Neural cell (in vitro differentiated cells): ENCODE measurements around the gene ACTG1. TPM values are rescaled to one million over a fixed set of nuclear protein-coding genes. Genes with fewer than 3 reads are reported as not detected.

Experiments
- H2AFZ ChIP-seq: fragments of 200-600, 300-800 bp; sonication (generic), shearing (Covaris generic); 2 replicates; pipeline ENCODE4 v1.6.0; 2014; ENCODE audit warnings: low read depth, mild to moderate bottlenecking, antibody characterized with exemption, low read length, moderate library complexity
- H3F3A ChIP-seq: fragments of 200-600 bp; shearing (Covaris generic); 2 replicates; pipeline ENCODE4 v1.6.1; 2016; ENCODE audit warnings: mild to moderate bottlenecking, moderate library complexity, mixed read lengths, antibody characterized with exemption, low read length; ENCODE audit not compliant: insufficient read depth, poor library complexity, severe bottlenecking
- H3K27ac ChIP-seq: fragments of 200-600, 300-800 bp; sonication (generic), shearing (Covaris generic); 2 replicates; pipeline ENCODE4 v1.5.1; 2014; ENCODE audit warnings: mild to moderate bottlenecking, low read length, moderate library complexity
- H3K27me3 ChIP-seq: fragments of 300-800, 200-600 bp; sonication (generic), shearing (Covaris generic); 2 replicates; pipeline ENCODE4 v1.6.0; 2014; ENCODE audit warnings: mild to moderate bottlenecking, low read depth, low read length, moderate library complexity; ENCODE audit not compliant: insufficient read depth
- H3K36me3 ChIP-seq: fragments of 300-800, 200-600 bp; sonication (generic), shearing (Covaris generic); 2 replicates; pipeline ENCODE4 v1.5.1; 2014; ENCODE audit warnings: mild to moderate bottlenecking, antibody characterized with exemption, low read length, moderate library complexity; ENCODE audit not compliant: insufficient read depth
- H3K4me2 ChIP-seq: fragments of 300-800, 200-600 bp; sonication (generic), shearing (Covaris generic); 2 replicates; pipeline ENCODE4 v1.6.0; 2014; ENCODE audit warnings: mild to moderate bottlenecking, low read length
- H3K4me3 ChIP-seq: fragments of 300-800, 200-600 bp; sonication (generic), shearing (Covaris generic); 2 replicates; pipeline ENCODE4 v1.5.1; 2014; ENCODE audit warnings: mild to moderate bottlenecking, low read length, moderate library complexity
- H3K79me2 ChIP-seq: fragments of 200-600 bp; shearing (Covaris generic); replicated peaks from 2 replicates; pipeline ENCODE4 v1.6.0; 2014; ENCODE audit warnings: mild to moderate bottlenecking, low read length, moderate library complexity; ENCODE audit not compliant: insufficient read depth
- H3K9ac ChIP-seq: fragments of 300-800, 200-600 bp; sonication (generic), shearing (Covaris generic); 2 replicates; pipeline ENCODE4 v1.6.1; 2016; ENCODE audit warnings: mild to moderate bottlenecking, low read length, mixed read lengths
- H3K9me2 ChIP-seq: fragments of 200-600 bp; shearing (Covaris generic); 2 replicates; pipeline ENCODE4 v1.6.1; 2016; ENCODE audit warnings: mild to moderate bottlenecking, low read length, mixed read lengths; ENCODE audit not compliant: insufficient read depth
- H3K9me3 ChIP-seq: fragments of 200-600, 300-800 bp; sonication (generic), shearing (Covaris generic); 2 replicates; pipeline ENCODE4 v1.6.1; 2016; ENCODE audit warnings: mild to moderate bottlenecking, mixed run types, low read length, moderate library complexity, mixed read lengths
- H4K20me1 ChIP-seq: fragments of 200-600 bp; shearing (Covaris generic); 2 replicates; pipeline ENCODE4 v1.6.1; 2016; ENCODE audit warnings: mild to moderate bottlenecking, mixed run types; ENCODE audit not compliant: insufficient read depth
- EP300 ChIP-seq: fragments of 450-650 bp; conservative IDR thresholded peaks from 2 replicates; pipeline ENCODE4 v1.6.1; 2014; ENCODE audit warnings: antibody characterized with exemption, mild to moderate bottlenecking, moderate library complexity; ENCODE audit not compliant: poor library complexity, severe bottlenecking
- EZH2 ChIP-seq: fragments of 200-600, 300-800 bp; shearing (Covaris generic), sonication (generic); IDR thresholded peaks from 2 replicates; pipeline ENCODE4 v1.6.1; 2014; ENCODE audit warnings: antibody characterized with exemption, low read length, borderline replicate concordance, mild to moderate bottlenecking; ENCODE audit not compliant: insufficient read depth, poor library complexity, severe bottlenecking
- MXI1 ChIP-seq: fragments of 450-650 bp; conservative IDR thresholded peaks from 2 replicates; pipeline ENCODE4 v1.6.1; 2014; ENCODE audit warnings: antibody characterized with exemption, mild to moderate bottlenecking; ENCODE audit not compliant: poor library complexity, severe bottlenecking
- POLR2AphosphoS5 ChIP-seq: IDR thresholded peaks from 2 replicates; pipeline ENCODE4 v1.6.1; 2012
- RAD21 ChIP-seq: fragments of 450-650 bp; conservative IDR thresholded peaks from 2 replicates; pipeline ENCODE4 v1.6.1; 2014; ENCODE audit warnings: antibody characterized with exemption, mild to moderate bottlenecking, moderate library complexity
- SMC3 ChIP-seq: fragments of 450-650 bp; conservative IDR thresholded peaks from 2 replicates; pipeline ENCODE4 v1.6.1; 2014; ENCODE audit warnings: antibody characterized with exemption, mild to moderate bottlenecking, moderate library complexity; ENCODE audit not compliant: poor library complexity
- TAF1 ChIP-seq: IDR thresholded peaks from 2 replicates; pipeline ENCODE4 v1.6.1; 2012; ENCODE audit warnings: low read depth
- polyA plus RNA-seq: library from polyadenylated mRNA; depleted of rRNA; stranded (reverse); fragments of >200 nt; gene quantifications from 2 replicates; pipeline ENCODE4 v1.2.3, GENCODE V29; 2014
- TF ChIP-seq, protein P1 (sequence below): fragments of 450-650 bp; IDR thresholded peaks from 2 replicates; pipeline ENCODE4 v1.5.1; 2014; ENCODE audit warnings: antibody characterized with exemption, mild to moderate bottlenecking, moderate library complexity; ENCODE audit not compliant: poor library complexity, severe bottlenecking
- TF ChIP-seq, protein P2 (sequence below): IDR thresholded peaks from 2 replicates; pipeline ENCODE4 v1.6.1; 2012; ENCODE audit warnings: borderline replicate concordance

Gene ACTG1
- polyA plus RNA-seq, 1 donor from 2014 or later: 9,187 TPM

DNA sequence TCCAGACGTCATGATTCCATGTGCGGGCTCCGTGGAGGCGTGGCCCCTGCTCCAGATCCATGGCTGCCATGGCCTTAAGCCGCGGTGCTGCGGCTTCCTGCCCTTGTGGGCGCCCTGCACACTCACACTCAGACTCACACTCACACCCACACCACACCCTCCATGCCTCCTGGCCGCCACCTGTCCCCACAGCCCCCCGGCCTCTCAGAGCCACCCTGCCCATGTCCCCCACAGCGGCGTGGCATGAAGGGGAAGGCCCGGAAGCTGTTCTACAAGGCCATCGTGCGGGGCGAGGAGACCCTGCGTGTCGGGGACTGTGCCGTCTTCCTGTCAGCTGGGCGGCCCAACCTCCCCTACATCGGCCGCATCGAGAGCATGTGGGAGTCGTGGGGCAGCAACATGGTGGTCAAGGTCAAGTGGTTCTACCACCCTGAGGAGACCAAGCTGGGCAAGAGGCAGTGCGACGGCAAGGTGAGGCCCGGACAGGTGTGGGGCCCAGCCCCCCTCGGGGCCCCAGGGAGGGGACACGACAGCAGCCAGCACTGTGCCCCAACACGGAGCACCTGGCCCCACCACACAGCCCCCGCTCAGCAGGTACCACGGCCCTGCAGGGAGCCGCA is 50.0 kb downstream of the ACTG1 start:
- TF ChIP-seq EZH2: no peak
- TF ChIP-seq, protein P1, sequence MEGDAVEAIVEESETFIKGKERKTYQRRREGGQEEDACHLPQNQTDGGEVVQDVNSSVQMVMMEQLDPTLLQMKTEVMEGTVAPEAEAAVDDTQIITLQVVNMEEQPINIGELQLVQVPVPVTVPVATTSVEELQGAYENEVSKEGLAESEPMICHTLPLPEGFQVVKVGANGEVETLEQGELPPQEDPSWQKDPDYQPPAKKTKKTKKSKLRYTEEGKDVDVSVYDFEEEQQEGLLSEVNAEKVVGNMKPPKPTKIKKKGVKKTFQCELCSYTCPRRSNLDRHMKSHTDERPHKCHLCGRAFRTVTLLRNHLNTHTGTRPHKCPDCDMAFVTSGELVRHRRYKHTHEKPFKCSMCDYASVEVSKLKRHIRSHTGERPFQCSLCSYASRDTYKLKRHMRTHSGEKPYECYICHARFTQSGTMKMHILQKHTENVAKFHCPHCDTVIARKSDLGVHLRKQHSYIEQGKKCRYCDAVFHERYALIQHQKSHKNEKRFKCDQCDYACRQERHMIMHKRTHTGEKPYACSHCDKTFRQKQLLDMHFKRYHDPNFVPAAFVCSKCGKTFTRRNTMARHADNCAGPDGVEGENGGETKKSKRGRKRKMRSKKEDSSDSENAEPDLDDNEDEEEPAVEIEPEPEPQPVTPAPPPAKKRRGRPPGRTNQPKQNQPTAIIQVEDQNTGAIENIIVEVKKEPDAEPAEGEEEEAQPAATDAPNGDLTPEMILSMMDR: no peak
- TF ChIP-seq TAF1: no peak
- TF ChIP-seq POLR2AphosphoS5: no peak
- no peak for TF ChIP-seq MXI1
- TF ChIP-seq, protein P2, sequence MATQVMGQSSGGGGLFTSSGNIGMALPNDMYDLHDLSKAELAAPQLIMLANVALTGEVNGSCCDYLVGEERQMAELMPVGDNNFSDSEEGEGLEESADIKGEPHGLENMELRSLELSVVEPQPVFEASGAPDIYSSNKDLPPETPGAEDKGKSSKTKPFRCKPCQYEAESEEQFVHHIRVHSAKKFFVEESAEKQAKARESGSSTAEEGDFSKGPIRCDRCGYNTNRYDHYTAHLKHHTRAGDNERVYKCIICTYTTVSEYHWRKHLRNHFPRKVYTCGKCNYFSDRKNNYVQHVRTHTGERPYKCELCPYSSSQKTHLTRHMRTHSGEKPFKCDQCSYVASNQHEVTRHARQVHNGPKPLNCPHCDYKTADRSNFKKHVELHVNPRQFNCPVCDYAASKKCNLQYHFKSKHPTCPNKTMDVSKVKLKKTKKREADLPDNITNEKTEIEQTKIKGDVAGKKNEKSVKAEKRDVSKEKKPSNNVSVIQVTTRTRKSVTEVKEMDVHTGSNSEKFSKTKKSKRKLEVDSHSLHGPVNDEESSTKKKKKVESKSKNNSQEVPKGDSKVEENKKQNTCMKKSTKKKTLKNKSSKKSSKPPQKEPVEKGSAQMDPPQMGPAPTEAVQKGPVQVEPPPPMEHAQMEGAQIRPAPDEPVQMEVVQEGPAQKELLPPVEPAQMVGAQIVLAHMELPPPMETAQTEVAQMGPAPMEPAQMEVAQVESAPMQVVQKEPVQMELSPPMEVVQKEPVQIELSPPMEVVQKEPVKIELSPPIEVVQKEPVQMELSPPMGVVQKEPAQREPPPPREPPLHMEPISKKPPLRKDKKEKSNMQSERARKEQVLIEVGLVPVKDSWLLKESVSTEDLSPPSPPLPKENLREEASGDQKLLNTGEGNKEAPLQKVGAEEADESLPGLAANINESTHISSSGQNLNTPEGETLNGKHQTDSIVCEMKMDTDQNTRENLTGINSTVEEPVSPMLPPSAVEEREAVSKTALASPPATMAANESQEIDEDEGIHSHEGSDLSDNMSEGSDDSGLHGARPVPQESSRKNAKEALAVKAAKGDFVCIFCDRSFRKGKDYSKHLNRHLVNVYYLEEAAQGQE: no peak
- TF ChIP-seq SMC3: no peak
- TF ChIP-seq RAD21: no peak
- TF ChIP-seq EP300: no peak
- no peaks in the 10 kb centered on the region for H3K27me3 ChIP-seq
- H3K79me2 ChIP-seq: no peaks in the 10 kb centered on the region
- H3K9ac ChIP-seq: no peak overlapping the region
- H4K20me1 ChIP-seq: no peaks in the 10 kb centered on the region
- H2AFZ ChIP-seq: no peak overlapping the region
- no peak overlapping the region for H3K27ac ChIP-seq
- H3K4me2 ChIP-seq: no peak overlapping the region
- no peaks in the 10 kb centered on the region for H3F3A ChIP-seq
- H3K36me3 ChIP-seq: no peaks in the 10 kb centered on the region
- no peak overlapping the region for H3K4me3 ChIP-seq
- no peaks in the 10 kb centered on the region for H3K9me3 ChIP-seq
- H3K9me2 ChIP-seq: no peaks in the 10 kb centered on the region

DNA sequence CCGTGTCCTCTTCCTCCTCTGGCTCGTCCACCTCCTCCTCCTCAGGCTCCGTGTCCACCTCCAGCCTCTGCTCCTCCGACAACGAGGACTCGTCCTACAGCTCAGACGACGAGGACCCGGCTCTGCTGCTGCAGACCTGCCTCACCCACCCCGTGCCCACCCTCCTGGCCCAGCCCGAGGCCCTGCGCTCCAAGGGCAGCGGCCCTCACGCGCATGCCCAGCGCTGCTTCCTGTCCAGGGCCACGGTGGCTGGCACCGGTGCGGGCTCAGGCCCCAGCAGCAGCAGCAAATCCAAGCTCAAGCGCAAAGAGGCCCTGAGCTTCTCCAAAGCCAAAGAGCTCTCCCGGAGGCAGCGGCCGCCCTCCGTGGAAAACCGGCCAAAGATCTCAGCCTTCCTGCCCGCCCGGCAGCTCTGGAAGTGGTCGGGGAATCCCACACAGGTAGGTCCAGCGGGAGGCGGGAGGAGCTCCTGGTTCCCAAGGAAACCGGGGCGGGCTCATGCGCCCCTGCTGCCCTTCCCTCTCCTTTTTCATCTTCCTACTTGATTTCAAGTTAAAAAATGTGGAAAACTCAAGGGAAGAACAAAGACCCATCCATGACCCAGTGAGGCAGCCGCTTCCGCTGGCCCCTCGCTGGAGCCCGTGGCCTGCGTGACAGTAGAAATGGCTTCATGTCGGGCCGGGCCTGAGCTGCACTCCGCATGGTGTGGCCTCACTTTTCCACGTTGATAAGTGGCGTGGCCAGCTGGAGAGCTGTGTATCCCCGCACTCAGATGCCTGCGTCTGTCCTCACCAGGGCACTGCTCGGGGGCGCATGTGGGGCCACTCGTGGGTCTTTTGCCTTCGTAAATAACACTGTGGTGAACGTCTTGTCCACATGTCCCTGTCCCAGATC is 50.7 kb downstream of the ACTG1 start:
- no peak overlapping the region for H2AFZ ChIP-seq
- no peaks in the 10 kb centered on the region for H3K9me2 ChIP-seq
- no peaks in the 10 kb centered on the region for H3F3A ChIP-seq
- H3K36me3 ChIP-seq: no peaks in the 10 kb centered on the region
- TF ChIP-seq TAF1 (no peak), EP300 (no peak), MXI1 (no peak), POLR2AphosphoS5 (no peak), RAD21 (no peak), SMC3 (no peak), EZH2 (no peak)
- TF ChIP-seq, protein P1: no peak
- TF ChIP-seq, protein P2: no peak
- no peak overlapping the region for H3K27ac ChIP-seq
- no peak overlapping the region for H3K9ac ChIP-seq
- H3K4me2 ChIP-seq: no peak overlapping the region
- no peaks in the 10 kb centered on the region for H3K9me3 ChIP-seq
- H3K27me3 ChIP-seq: no peaks in the 10 kb centered on the region
- H4K20me1 ChIP-seq: no peaks in the 10 kb centered on the region
- no peak overlapping the region for H3K4me3 ChIP-seq
- H3K79me2 ChIP-seq: no peaks in the 10 kb centered on the region
